C1 segment of cervical spinal cord (tissue), 14 donors: ENCODE data around the gene STAMBPL1.
A peak's percentile ranks its signal among the peaks of the same experiment; 100 is the strongest.

Experiments
- DNase-seq, 14 donors: peaks; one replicate each; lab custom pipeline; 2025; lab: John Stamatoyannopoulos, UW

Gene STAMBPL1

DNA sequence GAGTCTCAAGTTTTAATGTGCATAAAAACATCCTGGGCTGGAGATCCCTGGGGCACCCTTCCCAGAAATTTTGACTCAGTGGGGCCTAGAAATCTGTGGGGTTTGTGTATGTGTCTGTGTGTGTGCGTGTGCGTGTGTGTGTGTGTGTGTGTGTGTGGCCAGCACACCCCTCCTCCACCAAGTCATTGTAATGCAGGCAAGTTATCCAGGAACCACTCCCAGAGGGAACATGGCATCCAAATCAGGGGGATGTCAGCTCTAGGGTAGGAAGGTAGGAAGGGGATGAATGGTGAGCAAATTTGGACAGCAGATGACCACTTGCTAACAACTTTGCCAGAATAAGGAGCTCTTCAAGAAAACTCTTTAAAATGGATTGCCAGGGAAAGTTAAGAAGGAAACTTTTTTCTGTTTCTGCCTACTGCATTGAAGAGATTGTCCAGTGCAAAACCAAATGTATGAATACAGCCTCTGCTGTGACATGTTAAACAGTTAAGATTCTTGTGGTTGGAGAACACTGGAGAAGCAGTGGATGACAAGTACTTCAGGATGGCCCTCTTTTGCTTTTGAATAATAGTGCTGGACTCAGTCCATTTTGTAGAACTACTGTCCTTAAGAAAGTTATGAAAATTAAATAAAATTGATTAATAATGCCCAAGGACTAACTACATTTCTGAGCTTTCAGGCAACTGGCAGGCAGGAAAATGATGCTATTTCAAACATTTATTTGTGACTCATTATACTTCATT is 12.3 kb downstream of the STAMBPL1 start:
- no peak for DNase-seq

- DNase-seq = no peak
Observed at GRCh38 chr10:88893611-88894010, 13.6 kb downstream of the STAMBPL1 start.

DNA sequence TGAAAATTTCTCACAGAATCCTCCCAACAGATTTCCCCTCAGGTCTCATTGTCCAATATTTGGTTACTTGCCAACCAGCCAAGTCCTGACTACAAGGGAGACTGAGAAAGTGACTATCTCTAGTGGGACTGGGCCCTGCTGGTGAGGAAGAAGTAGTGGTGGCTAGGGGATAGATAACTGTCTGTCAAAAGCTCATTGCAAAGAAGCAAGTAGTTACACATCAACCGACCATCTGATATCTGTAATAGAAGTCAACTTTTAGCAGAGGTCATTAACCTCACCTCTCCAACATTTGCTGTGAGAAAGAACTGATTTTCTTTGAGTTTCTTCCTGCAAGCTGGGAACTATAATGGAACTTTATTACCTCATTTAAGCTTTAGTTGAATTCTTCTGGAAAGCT is 15.2 kb downstream of the STAMBPL1 start:
- DNase-seq = no peak

GRCh38 chr10:88896372-88896993 is 16.4 kb downstream of the STAMBPL1 start:
- DNase-seq = peak in 2 of 14 donors; percentile 14 to 25

DNA sequence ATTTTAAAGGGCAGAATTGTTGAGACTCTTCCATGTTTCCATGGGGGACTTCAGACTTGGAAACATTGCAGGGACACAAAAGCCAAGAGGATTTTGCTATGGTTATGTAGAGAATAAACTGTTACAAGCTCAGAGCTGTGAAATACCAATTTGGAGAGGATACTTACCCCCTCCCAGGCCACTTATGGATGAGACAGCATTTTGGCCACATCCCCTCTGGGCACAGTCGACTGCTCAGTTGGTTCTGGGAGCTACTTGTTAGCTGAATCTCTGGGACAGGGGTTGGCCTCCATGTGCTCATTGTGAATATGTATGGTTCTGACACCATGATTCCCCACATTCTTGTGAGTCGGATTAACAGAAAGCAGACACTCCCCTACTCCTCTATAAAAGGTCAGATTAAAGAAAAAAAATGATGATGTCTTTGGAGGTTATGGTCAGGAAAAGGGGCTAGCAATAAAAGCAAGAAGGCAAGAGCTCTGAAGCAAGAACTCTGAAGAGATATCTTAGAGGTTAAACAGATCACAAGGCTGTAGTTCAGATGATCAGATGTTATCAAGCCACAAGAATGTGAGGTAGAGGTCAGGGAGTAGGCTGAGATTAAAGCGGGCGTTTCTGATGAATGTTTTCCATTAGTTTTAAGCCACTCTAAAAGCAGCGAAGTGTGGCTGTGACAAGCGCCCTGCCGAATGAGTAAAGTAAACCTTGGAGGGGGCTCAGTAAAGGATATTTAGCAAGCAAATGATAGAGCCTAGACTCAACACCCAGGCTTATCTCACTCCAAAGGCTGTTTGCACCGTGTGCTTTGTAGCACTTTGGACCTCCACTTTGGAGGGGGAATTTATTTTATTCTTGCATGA is 17.2 kb downstream of the STAMBPL1 start:
- DNase-seq = peak in 1 of 14 donors; percentile 25

GRCh38 chr10:88898727-88899126 is 18.7 kb downstream of the STAMBPL1 start:
- no peak for DNase-seq

- DNase-seq = no peak
Observed at GRCh38 chr10:88899886-88900285, 19.8 kb downstream of the STAMBPL1 start.

- no peak for DNase-seq
Observed at GRCh38 chr10:88901206-88901983, 21.4 kb downstream of the STAMBPL1 start.

DNA sequence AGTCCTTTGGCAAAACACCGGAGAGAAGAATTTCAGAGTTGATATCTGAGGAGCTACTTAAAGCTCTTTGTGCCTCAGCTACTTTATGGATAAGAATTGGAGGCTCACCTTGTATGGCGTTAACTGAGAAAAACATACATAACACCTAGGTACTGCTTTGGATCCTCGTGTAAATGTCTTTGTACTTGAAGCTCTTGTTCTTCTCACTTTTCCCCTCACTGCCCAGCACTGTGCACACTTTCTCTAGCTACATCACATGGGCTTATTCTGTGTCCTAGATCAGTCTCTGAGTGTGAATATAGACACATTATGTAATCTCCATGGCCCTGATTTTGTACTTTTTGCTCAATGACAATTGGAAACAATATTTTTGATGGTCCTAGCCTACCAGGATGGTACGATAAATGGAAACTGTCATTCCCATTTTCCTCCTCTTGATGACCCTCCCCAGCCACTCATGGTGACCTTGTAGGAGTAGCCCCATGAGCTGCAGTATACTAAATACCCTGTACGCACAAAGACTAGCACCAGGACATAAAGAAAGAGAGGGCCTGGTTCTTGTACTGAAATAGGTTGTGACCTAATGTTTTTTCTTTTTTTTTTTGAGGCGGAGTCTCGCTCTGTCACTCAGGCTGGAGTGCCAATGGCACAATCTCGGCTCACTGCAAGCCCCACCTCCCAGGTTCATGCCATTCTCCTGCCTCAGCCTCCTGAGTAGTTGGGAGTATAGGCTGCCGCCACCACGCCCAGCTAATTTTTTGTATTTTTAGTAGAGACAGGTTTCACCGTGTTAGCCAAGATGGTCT is 22.1 kb downstream of the STAMBPL1 start:
- DNase-seq = no peak

DNA sequence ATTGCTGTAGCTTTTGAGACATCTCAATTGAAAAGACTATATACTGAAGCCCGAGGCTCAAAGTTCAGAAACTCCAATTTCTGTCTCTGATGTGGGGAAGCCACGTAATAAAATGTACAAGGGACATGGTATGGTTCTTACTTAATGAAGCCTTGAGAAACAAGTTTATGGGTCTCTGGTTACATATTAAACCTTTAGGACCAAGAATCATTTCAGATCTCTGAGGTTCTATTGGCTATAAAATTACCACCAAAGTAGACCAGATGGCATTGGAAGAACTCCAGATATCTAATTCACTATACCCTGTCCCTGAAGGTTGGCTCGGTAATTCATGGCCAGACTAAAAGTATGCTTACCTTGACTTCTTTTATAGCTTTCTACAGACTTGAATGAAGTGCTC is 23.7 kb downstream of the STAMBPL1 start:
- peak in 1 of 14 donors; percentile 23 for DNase-seq

DNA sequence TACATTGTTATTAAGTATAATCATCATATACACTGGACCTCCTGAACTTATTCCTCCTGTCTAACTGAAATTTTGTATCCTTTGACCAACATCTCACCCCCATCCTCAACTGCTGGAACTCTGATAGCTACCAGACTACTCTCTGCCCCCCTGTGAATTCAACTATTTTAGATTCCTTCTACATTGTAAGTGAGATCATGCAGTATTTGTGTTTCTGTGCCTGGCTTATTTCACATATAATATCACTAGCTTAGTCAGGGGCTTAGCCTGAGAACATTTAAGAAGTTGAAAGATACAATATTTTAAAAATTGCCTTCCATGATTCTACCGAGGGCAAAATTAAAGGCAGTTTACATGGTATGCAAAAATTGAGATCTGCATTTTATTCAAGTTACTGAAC is 26.9 kb downstream of the STAMBPL1 start:
- no peak for DNase-seq

- no peak for DNase-seq
Observed at GRCh38 chr10:88908194-88908593, 28.1 kb downstream of the STAMBPL1 start.

DNA sequence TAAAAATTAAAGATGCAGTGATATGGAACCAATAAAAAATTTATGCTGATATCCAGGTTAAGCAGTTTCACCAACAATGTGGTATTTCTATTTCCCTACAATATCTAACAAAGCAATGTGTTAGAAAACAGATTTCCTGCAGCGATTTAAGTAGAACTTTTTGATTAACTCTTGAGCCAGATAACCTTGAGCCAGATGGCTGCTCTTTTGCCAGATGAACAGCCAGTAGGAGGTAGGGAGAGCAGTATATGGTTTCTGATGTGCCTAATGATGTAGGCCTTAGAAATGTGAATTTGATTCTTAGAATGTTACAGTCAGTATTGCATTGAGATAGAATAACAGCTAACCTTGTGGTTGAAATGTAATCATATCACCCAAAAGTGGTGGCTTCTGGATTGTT is 31.1 kb downstream of the STAMBPL1 start:
- DNase-seq = peak in 1 of 14 donors; percentile 67

DNA sequence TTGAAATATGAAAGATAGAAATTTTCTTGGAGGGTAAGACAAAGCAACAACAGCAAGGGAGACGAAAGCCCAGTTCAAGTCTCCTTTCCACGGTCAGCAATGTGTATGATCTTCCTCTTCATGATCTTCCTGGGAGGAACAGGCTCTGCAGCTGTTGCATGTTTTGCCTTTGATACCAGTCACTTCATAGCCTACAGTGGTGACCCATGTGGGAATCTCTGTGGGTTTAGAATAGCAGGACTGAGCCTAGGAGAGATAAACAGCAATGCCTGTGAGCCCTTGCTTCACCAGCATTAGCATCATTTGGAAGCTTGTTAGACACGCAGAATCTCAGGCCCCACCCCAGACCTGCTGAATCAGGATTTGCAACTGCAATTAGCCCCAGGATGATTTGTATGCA is 31.8 kb downstream of the STAMBPL1 start:
- no peak for DNase-seq

- peak in 1 of 14 donors; percentile 21 for DNase-seq
Observed at GRCh38 chr10:88913127-88913526, 33.1 kb downstream of the STAMBPL1 start.

- DNase-seq = peak in 1 of 14 donors; percentile 62
Observed at GRCh38 chr10:88913788-88914187, 33.7 kb downstream of the STAMBPL1 start.

GRCh38 chr10:88915781-88916180 is 35.7 kb downstream of the STAMBPL1 start:
- DNase-seq = no peak

GRCh38 chr10:88916231-88916630 is 36.2 kb downstream of the STAMBPL1 start:
- DNase-seq = no peak

DNA sequence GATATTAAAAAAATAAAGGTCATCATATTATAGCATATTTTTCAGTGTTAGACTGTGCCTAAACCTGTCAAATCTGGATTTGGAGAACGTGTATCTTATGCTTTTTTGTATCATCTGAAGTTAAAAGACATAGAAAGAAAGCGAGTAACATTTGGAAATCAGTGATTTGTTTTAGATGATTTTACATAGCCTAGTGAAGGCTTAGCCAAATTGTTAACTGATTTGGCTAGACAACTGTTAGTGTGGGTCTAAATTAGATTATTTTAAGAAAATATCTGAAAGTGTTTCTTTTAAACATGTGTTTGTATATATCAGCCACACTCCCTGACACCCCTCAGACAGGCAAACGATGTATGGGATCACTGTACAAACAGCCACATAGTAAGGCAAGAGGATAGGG is 36.9 kb downstream of the STAMBPL1 start:
- no peak for DNase-seq

DNA sequence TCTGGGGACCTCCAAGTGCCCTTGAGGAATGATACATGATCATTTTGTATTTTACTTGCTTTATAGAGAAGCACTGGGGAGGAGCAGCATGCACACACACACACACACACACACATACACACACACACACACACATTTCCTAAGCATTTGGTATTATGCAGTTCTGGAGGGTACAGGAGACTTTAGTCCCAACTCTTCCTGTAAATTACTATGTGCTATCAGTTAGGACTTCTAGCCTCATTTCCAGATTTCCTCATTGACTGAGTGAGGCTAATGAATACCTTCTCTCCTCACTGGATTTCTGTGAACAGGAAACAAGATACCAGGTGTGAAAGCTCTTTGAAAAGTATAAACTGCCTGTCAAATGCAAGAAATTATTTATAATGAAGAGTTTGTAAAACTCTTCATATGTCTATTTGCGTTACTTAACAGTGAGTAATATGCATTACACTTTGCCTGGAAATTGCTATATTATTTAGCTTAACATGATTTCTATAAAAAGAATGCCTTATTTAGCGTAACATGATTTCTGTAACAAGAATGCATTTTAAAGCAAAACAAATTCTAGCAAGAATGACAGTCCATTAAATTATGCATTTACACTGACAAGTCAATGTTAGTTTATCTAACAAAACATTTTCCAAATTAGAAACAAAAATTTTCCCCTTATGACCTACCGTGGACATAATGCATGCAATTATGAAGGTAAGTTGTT is 38.3 kb downstream of the STAMBPL1 start:
- DNase-seq = no peak
